HL-60 (cell line): ENCODE results near the gene CRLF3.

Experiments used
- DNase-seq, 2 experiments: peaks; one replicate each; pipeline ENCODE4 v3.0.0-alpha.2; 2010 to 2020; ENCODE audit warnings: low read depth in 1 of 2, low spot score in 1 of 2
- H3K27ac ChIP-seq: fragments of 250-450 bp; sonication (Bioruptor Pico); replicated peaks from 2 replicates; pipeline ENCODE4 v1.5.1; 2020; ENCODE audit warnings: mild to moderate bottlenecking, moderate library complexity
- H3K27me3 ChIP-seq: fragments of 250-450 bp; sonication (Bioruptor Pico); 2 replicates; pipeline ENCODE4 v1.5.1; 2021; ENCODE audit warnings: mild to moderate bottlenecking, moderate library complexity; ENCODE audit not compliant: insufficient read depth, poor library complexity, severe bottlenecking
- H3K4me3 ChIP-seq: replicated peaks from 2 replicates; pipeline ENCODE4 v1.5.1; 2011; ENCODE audit warnings: mild to moderate bottlenecking, control low read depth, low read length; ENCODE audit not compliant: insufficient read depth
- GABPA ChIP-seq: IDR thresholded peaks from 2 replicates; pipeline ENCODE4 v1.6.1; 2012; ENCODE audit warnings: low read depth
- POLR2AphosphoS5 ChIP-seq: IDR thresholded peaks from 2 replicates; pipeline ENCODE4 v1.6.1; 2012; ENCODE audit warnings: low read depth
- SPI1 ChIP-seq: IDR thresholded peaks from 2 replicates; pipeline ENCODE4 v1.6.1; 2012; ENCODE audit warnings: low read depth, mild to moderate bottlenecking, borderline replicate concordance
- TF ChIP-seq, protein P1 (sequence below): IDR thresholded peaks from one replicate; pipeline ENCODE4 v1.5.1; 2011; ENCODE audit warnings: low read length, control low read depth, inconsistent platforms; ENCODE audit not compliant: insufficient read depth
- TF ChIP-seq, protein P2 (sequence below): IDR thresholded peaks from 2 replicates; pipeline ENCODE4 v1.6.1; 2012; ENCODE audit warnings: low read depth; ENCODE audit not compliant: insufficient replicate concordance

CRLF3 gene

GRCh38 chr17:30807896-30808295 lies 16.6 kb downstream of the CRLF3 start:
- no peak overlapping the region for H3K4me3 ChIP-seq
- H3K27ac ChIP-seq = no peak overlapping the region; the same call in 1 of the 2 replicates
- no peak for TF ChIP-seq SPI1
- TF ChIP-seq POLR2AphosphoS5 = no peak
- no peak for TF ChIP-seq GABPA
- TF ChIP-seq, protein P1, sequence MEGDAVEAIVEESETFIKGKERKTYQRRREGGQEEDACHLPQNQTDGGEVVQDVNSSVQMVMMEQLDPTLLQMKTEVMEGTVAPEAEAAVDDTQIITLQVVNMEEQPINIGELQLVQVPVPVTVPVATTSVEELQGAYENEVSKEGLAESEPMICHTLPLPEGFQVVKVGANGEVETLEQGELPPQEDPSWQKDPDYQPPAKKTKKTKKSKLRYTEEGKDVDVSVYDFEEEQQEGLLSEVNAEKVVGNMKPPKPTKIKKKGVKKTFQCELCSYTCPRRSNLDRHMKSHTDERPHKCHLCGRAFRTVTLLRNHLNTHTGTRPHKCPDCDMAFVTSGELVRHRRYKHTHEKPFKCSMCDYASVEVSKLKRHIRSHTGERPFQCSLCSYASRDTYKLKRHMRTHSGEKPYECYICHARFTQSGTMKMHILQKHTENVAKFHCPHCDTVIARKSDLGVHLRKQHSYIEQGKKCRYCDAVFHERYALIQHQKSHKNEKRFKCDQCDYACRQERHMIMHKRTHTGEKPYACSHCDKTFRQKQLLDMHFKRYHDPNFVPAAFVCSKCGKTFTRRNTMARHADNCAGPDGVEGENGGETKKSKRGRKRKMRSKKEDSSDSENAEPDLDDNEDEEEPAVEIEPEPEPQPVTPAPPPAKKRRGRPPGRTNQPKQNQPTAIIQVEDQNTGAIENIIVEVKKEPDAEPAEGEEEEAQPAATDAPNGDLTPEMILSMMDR = no peak
- TF ChIP-seq, protein P2, sequence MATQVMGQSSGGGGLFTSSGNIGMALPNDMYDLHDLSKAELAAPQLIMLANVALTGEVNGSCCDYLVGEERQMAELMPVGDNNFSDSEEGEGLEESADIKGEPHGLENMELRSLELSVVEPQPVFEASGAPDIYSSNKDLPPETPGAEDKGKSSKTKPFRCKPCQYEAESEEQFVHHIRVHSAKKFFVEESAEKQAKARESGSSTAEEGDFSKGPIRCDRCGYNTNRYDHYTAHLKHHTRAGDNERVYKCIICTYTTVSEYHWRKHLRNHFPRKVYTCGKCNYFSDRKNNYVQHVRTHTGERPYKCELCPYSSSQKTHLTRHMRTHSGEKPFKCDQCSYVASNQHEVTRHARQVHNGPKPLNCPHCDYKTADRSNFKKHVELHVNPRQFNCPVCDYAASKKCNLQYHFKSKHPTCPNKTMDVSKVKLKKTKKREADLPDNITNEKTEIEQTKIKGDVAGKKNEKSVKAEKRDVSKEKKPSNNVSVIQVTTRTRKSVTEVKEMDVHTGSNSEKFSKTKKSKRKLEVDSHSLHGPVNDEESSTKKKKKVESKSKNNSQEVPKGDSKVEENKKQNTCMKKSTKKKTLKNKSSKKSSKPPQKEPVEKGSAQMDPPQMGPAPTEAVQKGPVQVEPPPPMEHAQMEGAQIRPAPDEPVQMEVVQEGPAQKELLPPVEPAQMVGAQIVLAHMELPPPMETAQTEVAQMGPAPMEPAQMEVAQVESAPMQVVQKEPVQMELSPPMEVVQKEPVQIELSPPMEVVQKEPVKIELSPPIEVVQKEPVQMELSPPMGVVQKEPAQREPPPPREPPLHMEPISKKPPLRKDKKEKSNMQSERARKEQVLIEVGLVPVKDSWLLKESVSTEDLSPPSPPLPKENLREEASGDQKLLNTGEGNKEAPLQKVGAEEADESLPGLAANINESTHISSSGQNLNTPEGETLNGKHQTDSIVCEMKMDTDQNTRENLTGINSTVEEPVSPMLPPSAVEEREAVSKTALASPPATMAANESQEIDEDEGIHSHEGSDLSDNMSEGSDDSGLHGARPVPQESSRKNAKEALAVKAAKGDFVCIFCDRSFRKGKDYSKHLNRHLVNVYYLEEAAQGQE = no peak
- DNase-seq = no peak
- H3K27me3 ChIP-seq = no peaks in the 10 kb centered on the region

DNA sequence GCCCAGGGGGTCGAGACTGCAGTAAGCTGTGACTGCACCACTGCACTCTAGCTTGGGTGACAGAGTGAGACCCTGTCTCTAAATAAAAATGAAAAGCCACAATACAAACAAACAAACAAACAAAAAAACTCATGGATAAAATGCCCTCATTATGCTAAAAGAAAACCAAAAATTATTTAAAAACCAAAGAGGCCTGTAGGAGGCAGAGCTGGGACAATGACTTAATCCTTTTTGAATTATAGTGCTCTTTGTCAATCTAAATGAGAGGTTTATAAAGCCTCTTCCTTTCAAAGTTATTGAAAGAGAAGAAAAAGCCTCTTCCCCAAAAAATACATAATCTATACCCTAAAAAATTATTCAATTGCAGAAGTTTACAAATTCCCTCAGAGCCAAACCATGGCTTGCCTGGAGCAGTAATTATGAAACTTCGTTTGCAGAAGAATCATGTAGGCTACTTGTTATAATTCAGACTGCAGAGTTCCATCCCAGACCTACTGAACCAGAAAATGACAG lies 18.5 kb downstream of the CRLF3 start:
- TF ChIP-seq POLR2AphosphoS5 (no peak), GABPA (no peak), SPI1 (no peak)
- TF ChIP-seq, protein P2 = no peak
- TF ChIP-seq, protein P1 = peak; percentile 12
- no peak for DNase-seq
- no peak overlapping the region for H3K27ac ChIP-seq
- no peaks in the 10 kb centered on the region for H3K27me3 ChIP-seq
- H3K4me3 ChIP-seq = no peak overlapping the region

DNA sequence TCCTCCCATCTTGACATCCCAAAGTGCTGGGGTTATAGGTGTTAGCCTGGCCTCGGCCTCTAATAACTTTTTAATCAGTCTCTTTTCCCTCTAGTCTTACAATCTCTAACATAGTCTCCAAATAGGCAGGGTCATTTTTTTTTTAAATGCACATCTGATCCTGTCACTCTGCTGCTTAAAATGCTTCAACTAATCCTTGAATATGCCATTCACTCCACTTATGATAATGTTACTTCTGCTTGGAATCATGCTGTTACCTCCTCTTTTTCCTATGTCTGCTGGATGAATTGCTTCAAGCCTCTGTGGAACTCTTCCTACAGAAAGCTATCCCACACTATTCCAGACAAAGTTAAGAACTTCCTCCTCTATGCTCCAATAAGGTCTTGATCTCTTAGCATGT lies 22.8 kb downstream of the CRLF3 start:
- no peak overlapping the region for H3K27ac ChIP-seq
- TF ChIP-seq, protein P1 = no peak
- TF ChIP-seq, protein P2 = no peak
- TF ChIP-seq POLR2AphosphoS5 (no peak), SPI1 (no peak), GABPA (no peak)

More for the DNA sequence above, 22.8 kb downstream of the CRLF3 start:
- DNase-seq = no peak
- Histone ChIP-seq H3K4me3 (no peak overlapping the region), H3K27me3 (no peaks in the 10 kb centered on the region)
